ACC112 (cell line): Measurements from ENCODE around the gene EXD3.

Experiments used
- H2AFZ ChIP-seq: fragments of 200-600 bp; sonication (generic); one replicate; pipeline ENCODE4 v1.6.0; 2017; ENCODE audit warnings: antibody characterized with exemption, low read length; ENCODE audit not compliant: unreplicated experiment
- H3K27ac ChIP-seq: fragments of 200-600 bp; sonication (generic); 2 replicates; pipeline ENCODE4 v1.5.1; 2014; ENCODE audit warnings: low read depth, mild to moderate bottlenecking, antibody characterized with exemption, low read length, moderate library complexity
- H3K27me3 ChIP-seq: fragments of 200-600 bp; sonication (generic); 2 replicates; pipeline ENCODE4 v1.6.1; 2014; ENCODE audit warnings: mild to moderate bottlenecking, antibody characterized with exemption, low read length, moderate library complexity, mixed read lengths; ENCODE audit not compliant: insufficient read depth
- H3K36me3 ChIP-seq: fragments of 200-600 bp; sonication (generic); 2 replicates; pipeline ENCODE4 v1.6.1; 2016; ENCODE audit warnings: mild to moderate bottlenecking, antibody characterized with exemption, low read length, moderate library complexity, mixed read lengths; ENCODE audit not compliant: insufficient read depth
- H3K4me1 ChIP-seq: fragments of 200-600 bp; sonication (generic); one replicate; pipeline ENCODE4 v1.6.1; 2016; ENCODE audit warnings: low read length, mixed read lengths; ENCODE audit not compliant: insufficient read depth, unreplicated experiment, control insufficient read depth
- H3K4me3 ChIP-seq: fragments of 200-600 bp; sonication (generic); 2 replicates; pipeline ENCODE4 v1.5.1; 2014; ENCODE audit warnings: mild to moderate bottlenecking, low read depth, low read length
- H3K79me2 ChIP-seq: fragments of 200-600 bp; sonication (generic); one replicate; pipeline ENCODE4 v1.6.0; 2016; ENCODE audit warnings: low read length; ENCODE audit not compliant: control insufficient read depth, unreplicated experiment, insufficient read depth

The EXD3 gene

GRCh38 chr9:137278721-137279711 lies 143.9 kb downstream of the EXD3 start:
- peaks cover 24% of the 10 kb centered on the region for H3K4me1 ChIP-seq
- H3K36me3 ChIP-seq, result peaks cover 6% of the 10 kb centered on the region; the same call in 1 of the 2 replicates
- peak overlapping the region; percentile 91 for H3K4me3 ChIP-seq
- H3K27ac ChIP-seq, result no peak overlapping the region
- no peaks in the 10 kb centered on the region for H3K27me3 ChIP-seq
- peaks cover 6% of the 10 kb centered on the region for H3K79me2 ChIP-seq
- H2AFZ ChIP-seq, result no peak overlapping the region

GRCh38 chr9:137278061-137278701 lies 144.8 kb downstream of the EXD3 start:
- Histone ChIP-seq H3K27ac (peak overlapping the region; percentile 23; the same call in 1 of the 2 replicates), H3K27me3 (no peaks in the 10 kb centered on the region), H3K4me3 (peak overlapping the region; percentile 91), H3K36me3 (peaks cover 9% of the 10 kb centered on the region; the same call in 1 of the 2 replicates), H2AFZ (peak overlapping the region; percentile 17), H3K4me1 (peaks cover 24% of the 10 kb centered on the region), H3K79me2 (peaks cover 6% of the 10 kb centered on the region)

GRCh38 chr9:137277329-137278041 lies 145.5 kb downstream of the EXD3 start, which contains the start of gene TOR4A:
Gene TOR4A, plus strand, starts transcription at chr9:137277726. Its CDS starts 964 bp downstream, at chr9:137278690.
- Histone ChIP-seq H3K79me2 (peaks cover 6% of the 10 kb centered on the region), H2AFZ (peak within 1 kb of the TSS; percentile 17), H3K27me3 (no peaks in the 10 kb centered on the region), H3K4me3 (peak within 1 kb of the TSS; percentile 91), H3K36me3 (peaks cover 10% of the 10 kb centered on the region; the same call in 1 of the 2 replicates), H3K4me1 (peaks cover 24% of the 10 kb centered on the region), H3K27ac (peak within 1 kb of the TSS; percentile 72)

- peak overlapping the region; percentile 72 for H3K27ac ChIP-seq
- peaks cover 24% of the 10 kb centered on the region for H3K4me1 ChIP-seq
- peak overlapping the region; percentile 91 for H3K4me3 ChIP-seq
- H3K79me2 ChIP-seq, result peaks cover 6% of the 10 kb centered on the region
- no peaks in the 10 kb centered on the region for H3K27me3 ChIP-seq
- H3K36me3 ChIP-seq, result peaks cover 10% of the 10 kb centered on the region; the same call in 1 of the 2 replicates
- H2AFZ ChIP-seq, result no peak overlapping the region
Observed at GRCh38 chr9:137276473-137277328, 146.3 kb downstream of the EXD3 start.

GRCh38 chr9:137275588-137276472 lies 147.1 kb downstream of the EXD3 start:
- Histone ChIP-seq H3K27ac (no peak overlapping the region), H3K36me3 (peaks cover 10% of the 10 kb centered on the region; the same call in 1 of the 2 replicates), H3K4me3 (no peak overlapping the region), H3K4me1 (peaks cover 24% of the 10 kb centered on the region), H3K79me2 (peaks cover 6% of the 10 kb centered on the region), H2AFZ (no peak overlapping the region), H3K27me3 (no peaks in the 10 kb centered on the region)

GRCh38 chr9:137275203-137275587 lies 147.8 kb downstream of the EXD3 start:
- no peak overlapping the region for H3K27ac ChIP-seq
- no peak overlapping the region for H3K4me3 ChIP-seq
- peaks cover 24% of the 10 kb centered on the region for H3K4me1 ChIP-seq
- H3K79me2 ChIP-seq, result peaks cover 6% of the 10 kb centered on the region
- no peak overlapping the region for H2AFZ ChIP-seq
- H3K27me3 ChIP-seq, result no peaks in the 10 kb centered on the region
- peaks cover 10% of the 10 kb centered on the region; the same call in 1 of the 2 replicates for H3K36me3 ChIP-seq

GRCh38 chr9:137273611-137274320 lies 149.2 kb downstream of the EXD3 start:
- Histone ChIP-seq H2AFZ (no peak overlapping the region), H3K36me3 (peaks cover 13% of the 10 kb centered on the region; the same call in 1 of the 2 replicates), H3K27ac (no peak overlapping the region), H3K4me1 (peaks cover 26% of the 10 kb centered on the region), H3K4me3 (no peak overlapping the region), H3K79me2 (peaks cover 7% of the 10 kb centered on the region), H3K27me3 (no peaks in the 10 kb centered on the region)

GRCh38 chr9:137273095-137273490 lies 149.9 kb downstream of the EXD3 start:
- no peak overlapping the region for H3K4me3 ChIP-seq
- peaks cover 13% of the 10 kb centered on the region; the same call in 1 of the 2 replicates for H3K36me3 ChIP-seq
- no peak overlapping the region for H2AFZ ChIP-seq
- no peak overlapping the region for H3K27ac ChIP-seq
- peaks cover 33% of the 10 kb centered on the region for H3K4me1 ChIP-seq
- H3K79me2 ChIP-seq, result peaks cover 7% of the 10 kb centered on the region
- no peaks in the 10 kb centered on the region for H3K27me3 ChIP-seq
